Liver (tissue), 9 donors: Measurements from ENCODE around the gene UGT1A8. TPM values are rescaled to one million over a fixed set of nuclear protein-coding genes. Genes with fewer than 3 reads are reported as not detected.

Source experiments
- DNase-seq: peaks from one replicate; pipeline ENCODE4 v3.0.0-alpha.2; 2017; ENCODE audit warnings: low spot score
- H3K27ac ChIP-seq, 2 donors: one replicate each; pipeline ENCODE4 v1.7.0; 2013; ENCODE audit warnings: inconsistent platforms in 2 of 2, low read length in 2 of 2, control low read depth in 1 of 2, low read depth in 1 of 2, mild to moderate bottlenecking in 1 of 2
- H3K27me3 ChIP-seq, 4 donors: one replicate each; pipeline versions ENCODE4 v1.6.1 to v1.7.0; 2013; ENCODE audit warnings: low read length in 3 of 4, inconsistent platforms in 1 of 4, mild to moderate bottlenecking in 1 of 4, moderate library complexity in 1 of 4; ENCODE audit not compliant: control insufficient read depth in 4 of 4, insufficient read depth in 4 of 4
- H3K36me3 ChIP-seq, 4 donors: one replicate each; pipeline versions ENCODE4 v1.6.1 to v1.7.0; 2013; ENCODE audit warnings: low read length in 3 of 4, mild to moderate bottlenecking in 3 of 4, low read depth in 1 of 4, moderate library complexity in 1 of 4; ENCODE audit not compliant: control insufficient read depth in 4 of 4, insufficient read depth in 3 of 4
- H3K4me1 ChIP-seq, 4 donors: one replicate each; pipeline versions ENCODE4 v1.6.1 to v1.7.0; 2013; ENCODE audit warnings: low read length in 3 of 4, mild to moderate bottlenecking in 3 of 4, moderate library complexity in 1 of 4; ENCODE audit not compliant: control insufficient read depth in 4 of 4, insufficient read depth in 4 of 4
- H3K4me3 ChIP-seq, 3 donors: one replicate each; pipeline versions ENCODE4 v1.6.1 to v1.7.0; 2013; ENCODE audit warnings: low read length in 3 of 3, control low read depth in 1 of 3, low read depth in 1 of 3, mild to moderate bottlenecking in 1 of 3
- H3K9ac ChIP-seq, 2 donors: one replicate each; pipeline ENCODE4 v1.7.0; 2013; ENCODE audit warnings: low read length in 2 of 2, mild to moderate bottlenecking in 2 of 2, moderate library complexity in 2 of 2, control low read depth in 1 of 2, low read depth in 1 of 2
- H3K9me3 ChIP-seq, 4 donors: one replicate each; pipeline versions ENCODE4 v1.6.1 to v1.7.0; 2013; ENCODE audit warnings: low read length in 3 of 4; ENCODE audit not compliant: control insufficient read depth in 4 of 4
- CTCF ChIP-seq: fragments of 150-350 bp; IDR thresholded peaks from 2 replicates; pipeline ENCODE4 v1.5.1; 2017; ENCODE audit warnings: improper control_type of control experiment, low read depth, low read length; ENCODE audit not compliant: missing input control
- EGR1 ChIP-seq, 2 donors: IDR thresholded peaks; 2 replicates each; pipeline ENCODE4 v1.6.1; 2016 to 2018; ENCODE audit warnings: antibody characterized with exemption in 2 of 2, low read depth in 2 of 2
- FOXA1 ChIP-seq: IDR thresholded peaks from 2 replicates; pipeline ENCODE4 v1.6.1; 2016; ENCODE audit warnings: antibody characterized with exemption
- FOXA2 ChIP-seq: IDR thresholded peaks from 2 replicates; pipeline ENCODE4 v1.6.1; 2016; ENCODE audit warnings: antibody characterized with exemption
- GABPA ChIP-seq, 2 donors: IDR thresholded peaks in 1 of 2; conservative IDR thresholded peaks in 1 of 2; 2 replicates each; pipeline ENCODE4 v1.6.1; 2016; ENCODE audit warnings: antibody characterized with exemption in 2 of 2, mild to moderate bottlenecking in 1 of 2, moderate library complexity in 1 of 2
- HNF4A ChIP-seq, 2 donors: conservative IDR thresholded peaks; 2 replicates each; pipeline ENCODE4 v1.6.1; 2016; ENCODE audit warnings: antibody characterized with exemption in 2 of 2, mild to moderate bottlenecking in 2 of 2
- MAX ChIP-seq: IDR thresholded peaks from 2 replicates; pipeline ENCODE4 v1.6.1; 2016; ENCODE audit warnings: antibody characterized with exemption
- NR2F2 ChIP-seq: IDR thresholded peaks from 2 replicates; pipeline ENCODE4 v1.6.1; 2016; ENCODE audit warnings: antibody characterized with exemption
- RAD21 ChIP-seq, 2 donors: IDR thresholded peaks; 2 replicates each; pipeline ENCODE4 v1.6.1; 2016; ENCODE audit warnings: antibody characterized with exemption in 2 of 2, mild to moderate bottlenecking in 2 of 2
- RXRA ChIP-seq, 2 donors: IDR thresholded peaks; 2 replicates each; pipeline ENCODE4 v1.6.1; 2017 to 2018; ENCODE audit warnings: antibody characterized with exemption in 2 of 2, mild to moderate bottlenecking in 1 of 2
- TAF1 ChIP-seq: conservative IDR thresholded peaks from 2 replicates; pipeline ENCODE4 v1.6.1; 2016; ENCODE audit warnings: antibody characterized with exemption, mild to moderate bottlenecking
- YY1 ChIP-seq: IDR thresholded peaks from 2 replicates; pipeline ENCODE4 v1.6.1; 2016; ENCODE audit warnings: antibody characterized with exemption, mild to moderate bottlenecking
- ZBTB33 ChIP-seq: IDR thresholded peaks from 2 replicates; pipeline ENCODE4 v1.6.1; 2016; ENCODE audit warnings: antibody characterized with exemption
- WGBS: extraction: QIAGEN DNeasy Blood & Tissue Kit; methylation state at CpG from one replicate; pipeline ENCODE4 v1.1.7; 2013; 5-methylcytosine and 5-hydroxymethylcytosine counted together
- polyA plus RNA-seq, 2 donors: library from polyadenylated mRNA; stranded (reverse) in 1 of 2; unstranded in 1 of 2; fragments of 200-250 nt in 1 of 2; fragments of >200 nt in 1 of 2; fragmentation: Nextera tagmentation in 1 of 2; extraction: Ambion mirVana in 1 of 2; gene quantifications; one replicate each; pipeline versions ENCODE4 v1.2.1 to v1.2.3, GENCODE V29; 2013 to 2015
- total RNA-seq, 2 donors: library from RNA; depleted of rRNA; stranded (reverse); fragments of >200 nt; gene quantifications; one replicate each; pipeline ENCODE4 v1.2.3, GENCODE V29; 2014
- donor health status: healthy.
- donor health status: healthy.
- donor health status: healthy.
- donor health status: healthy.
- donor health status: healthy.

UGT1A8 gene
- total and polyA plus RNA-seq, 4 donors = 0.17 to 0.51 (median 0.48) TPM; not detected in 1

- no peaks in the 10 kb centered on the region for H3K9me3 ChIP-seq
- no peaks in the 10 kb centered on the region for H3K27me3 ChIP-seq
- no peaks in the 10 kb centered on the region for H3K36me3 ChIP-seq
- peak; percentile 19 for DNase-seq
- 88% methylated on average over 17 of the region's 17 CpGs for WGBS
- no peak overlapping the region for H3K4me3 ChIP-seq
- no peaks in the 10 kb centered on the region for H3K4me1 ChIP-seq
- no peak overlapping the region for H3K9ac ChIP-seq
- no peak for TF ChIP-seq FOXA2
- TF ChIP-seq EGR1 (IDR thresholded peaks at IDR 0.05; ENCODE audit: low read depth in 2 of 2) = no peak
- H3K27ac ChIP-seq = no peak overlapping the region
These were observed 176.8 kb downstream of the UGT1A8 start for GRCh38 chr2:233794128-233794658.

- Histone ChIP-seq H3K4me3 (no peak overlapping the region), H3K9ac (no peak overlapping the region), H3K27me3 (no peaks in the 10 kb centered on the region), H3K27ac (no peak overlapping the region), H3K36me3 (no peaks in the 10 kb centered on the region), H3K4me1 (no peaks in the 10 kb centered on the region), H3K9me3 (no peaks in the 10 kb centered on the region)
- TF ChIP-seq HNF4A (conservative IDR thresholded peaks at IDR 0.05) = no peak
- TF ChIP-seq TAF1 = no peak
- no peak for TF ChIP-seq MAX
- no peak for TF ChIP-seq YY1
- TF ChIP-seq CTCF = no peak
- no peak for TF ChIP-seq GABPA (IDR thresholded peaks at IDR 0.05 in 1 of 2, conservative IDR thresholded peaks at IDR 0.05 in 1 of 2)
- TF ChIP-seq RAD21 (IDR thresholded peaks at IDR 0.05) = no peak
- TF ChIP-seq EGR1 (IDR thresholded peaks at IDR 0.05; ENCODE audit: low read depth in 2 of 2) = no peak
- no peak for DNase-seq
- WGBS = 95% methylated on average over 13 of the region's 13 CpGs
These were observed 178.3 kb downstream of the UGT1A8 start for GRCh38 chr2:233795735-233796171.

- TF ChIP-seq RXRA (IDR thresholded peaks at IDR 0.05) (no peak), MAX (no peak), FOXA1 (no peak), FOXA2 (no peak), GABPA (IDR thresholded peaks at IDR 0.05 in 1 of 2, conservative IDR thresholded peaks at IDR 0.05 in 1 of 2) (no peak), ZBTB33 (no peak), EGR1 (IDR thresholded peaks at IDR 0.05; ENCODE audit: low read depth in 2 of 2) (no peak), TAF1 (no peak), NR2F2 (no peak), RAD21 (IDR thresholded peaks at IDR 0.05) (no peak), YY1 (no peak)
- H3K27ac ChIP-seq = no peak overlapping the region
- WGBS = 93% methylated on average over 9 of the region's 9 CpGs
- H3K9me3 ChIP-seq = no peaks in the 10 kb centered on the region
- H3K9ac ChIP-seq = no peak overlapping the region
- H3K4me3 ChIP-seq = no peak overlapping the region
- H3K4me1 ChIP-seq = no peaks in the 10 kb centered on the region
- no peaks in the 10 kb centered on the region for H3K36me3 ChIP-seq
- no peak for DNase-seq
- no peaks in the 10 kb centered on the region for H3K27me3 ChIP-seq
These were observed 178.8 kb downstream of the UGT1A8 start for GRCh38 chr2:233796254-233796653.
